H1 (cell line): ENCODE results near the gene ENTREP3. TPM values are rescaled to one million over a fixed set of nuclear protein-coding genes. Genes with fewer than 3 reads are reported as not detected.

ENCODE experiments used
- CTCF ChIA-PET: fragments of 300-600 bp; sonication (Branson Sonifier 250); formaldehyde crosslinking; loops from one replicate; lab custom pipeline; 2021; ENCODE audit not compliant: partially characterized antibody; lab: Charles Lee
- POLR2A ChIA-PET: fragments of 300-600 bp; sonication (Branson Sonifier 250); formaldehyde crosslinking; loops from one replicate; lab custom pipeline; 2021; ENCODE audit warnings: inconsistent platforms; ENCODE audit not compliant: partially characterized antibody; lab: Charles Lee
- DNase-seq, 2 experiments: peaks; one replicate each; pipeline versions ENCODE4 v3.0.0 to v3.0.0-alpha.2; 2010 to 2022; ENCODE audit warnings: low spot score in 2 of 2, low read depth in 1 of 2, mixed read lengths in 1 of 2
- FAIRE-seq: peaks from 2 replicates; lab custom pipeline; 2011; peaks lifted over from hg19 to GRCh38; lab: Jason Lieb, UNC
- H2AFZ ChIP-seq: 2 replicates; pipeline ENCODE4 v1.8.1; 2012; ENCODE audit warnings: low read length, inconsistent platforms
- H2AK5ac ChIP-seq: 2 replicates; pipeline ENCODE4 v1.6.1; 2013; ENCODE audit warnings: low read depth, low read length
- H2BK120ac ChIP-seq: replicated peaks from 2 replicates; pipeline ENCODE3; 2013; ENCODE audit warnings: low read depth, low read length, inconsistent platforms
- H2BK12ac ChIP-seq: 2 replicates; pipeline ENCODE4 v1.6.1; 2013; ENCODE audit warnings: low read depth, low read length
- H2BK15ac ChIP-seq: 2 replicates; pipeline ENCODE4 v1.6.1; 2013; ENCODE audit warnings: low read length
- H2BK20ac ChIP-seq: 2 replicates; pipeline ENCODE4 v1.6.1; 2013; ENCODE audit warnings: low read length
- H2BK5ac ChIP-seq: 2 replicates; pipeline ENCODE4 v1.6.1; 2013; ENCODE audit warnings: low read depth, low read length
- H3K14ac ChIP-seq: 2 replicates; pipeline ENCODE4 v1.6.1; 2013; ENCODE audit warnings: inconsistent platforms; ENCODE audit not compliant: insufficient read length
- H3K18ac ChIP-seq: 2 replicates; pipeline ENCODE4 v1.6.1; 2013; ENCODE audit warnings: low read length; ENCODE audit errors: extremely low read depth
- H3K23ac ChIP-seq: 2 replicates; pipeline ENCODE4 v1.6.1; 2013; ENCODE audit warnings: inconsistent platforms; ENCODE audit not compliant: insufficient read length
- H3K23me2 ChIP-seq: 2 replicates; pipeline ENCODE4 v1.6.1; 2013; ENCODE audit warnings: low read depth, low read length
- H3K27ac ChIP-seq: 2 replicates; pipeline ENCODE4 v1.6.1; 2011; ENCODE audit warnings: low read depth, low read length, inconsistent platforms
- H3K27me3 ChIP-seq, 4 experiments: replicated peaks in 1 of 4; 1 replicate in 1 of 4; 2 replicates in 3 of 4; pipeline versions ENCODE4 v1.6.1 to v1.8.1; 2011 to 2013; ENCODE audit warnings: low read length in 3 of 4, mild to moderate bottlenecking in 3 of 4, inconsistent platforms in 2 of 4, mixed read lengths in 2 of 4, moderate library complexity in 1 of 4; ENCODE audit not compliant: control insufficient read depth in 3 of 4, insufficient read depth in 3 of 4; ENCODE audit errors: extremely low read depth in 1 of 4
- H3K36me3 ChIP-seq, 4 experiments: 2 replicates each; pipeline versions ENCODE4 v1.6.1 to v1.8.1; 2011 to 2013; ENCODE audit warnings: mild to moderate bottlenecking in 4 of 4, low read length in 3 of 4, moderate library complexity in 2 of 4, control low read depth in 1 of 4, inconsistent platforms in 1 of 4; ENCODE audit not compliant: insufficient read depth in 4 of 4, control insufficient read depth in 2 of 4
- H3K4ac ChIP-seq: replicated peaks from 2 replicates; pipeline ENCODE3; 2013; ENCODE audit warnings: low read length, low read depth, mixed read lengths, inconsistent platforms; ENCODE audit not compliant: insufficient read length
- H3K4me1 ChIP-seq, 4 experiments: replicated peaks in 1 of 4; 1 replicate in 1 of 4; 2 replicates in 3 of 4; pipeline versions ENCODE4 v1.6.1 to v1.8.1; 2011 to 2013; ENCODE audit warnings: low read length in 3 of 4, inconsistent platforms in 2 of 4, mixed read lengths in 1 of 4; ENCODE audit not compliant: insufficient read depth in 4 of 4, control insufficient read depth in 3 of 4
- H3K4me2 ChIP-seq, 2 experiments: 2 replicates each; pipeline versions ENCODE4 v1.6.1 to v1.8.1; 2011 to 2013; ENCODE audit warnings: low read depth in 2 of 2, low read length in 2 of 2, control low read depth in 1 of 2, inconsistent platforms in 1 of 2, mild to moderate bottlenecking in 1 of 2; ENCODE audit not compliant: insufficient read depth in 1 of 2
- H3K4me3 ChIP-seq, 4 experiments: fragments of 200-600, 300-600 bp in 1 of 4; sonication (generic), shearing (Covaris generic), sonication (Bioruptor Twin) in 1 of 4; 2 replicates each; pipeline versions ENCODE4 v1.5.1 to v1.8.1; 2011 to 2016; ENCODE audit warnings: low read length in 4 of 4, low read depth in 3 of 4, control low read depth in 2 of 4, inconsistent platforms in 2 of 4, mild to moderate bottlenecking in 2 of 4, mixed read lengths in 1 of 4, moderate library complexity in 1 of 4; ENCODE audit not compliant: insufficient read depth in 2 of 4; ENCODE audit errors: extremely low read depth in 1 of 4
- H3K56ac ChIP-seq: replicated peaks from 2 replicates; pipeline ENCODE3; 2013; ENCODE audit warnings: low read depth, mild to moderate bottlenecking, mixed read lengths, low read length, inconsistent platforms; ENCODE audit not compliant: insufficient read length
- H3K79me1 ChIP-seq: 2 replicates; pipeline ENCODE4 v1.6.1; 2013; ENCODE audit warnings: low read depth, low read length, control low read depth
- H3K79me2 ChIP-seq, 2 experiments: 2 replicates each; pipeline versions ENCODE4 v1.6.1 to v1.8.1; 2012 to 2013; ENCODE audit warnings: low read length in 2 of 2, mild to moderate bottlenecking in 2 of 2, inconsistent platforms in 1 of 2; ENCODE audit not compliant: insufficient read depth in 2 of 2, control insufficient read depth in 1 of 2
- H3K9ac ChIP-seq, 4 experiments: replicated peaks in 1 of 4; 1 replicate in 1 of 4; 2 replicates in 3 of 4; pipeline versions ENCODE4 v1.6.1 to v1.8.1; 2011 to 2013; ENCODE audit warnings: low read depth in 3 of 4, low read length in 3 of 4, control low read depth in 2 of 4, mild to moderate bottlenecking in 2 of 4, moderate library complexity in 2 of 4, inconsistent platforms in 1 of 4; ENCODE audit errors: extremely low read depth in 1 of 4
- H3K9me3 ChIP-seq, 2 experiments: 2 replicates each; pipeline versions ENCODE4 v1.6.1 to v1.8.1; 2012 to 2013; ENCODE audit warnings: mild to moderate bottlenecking in 2 of 2, moderate library complexity in 2 of 2, control low read depth in 1 of 2, inconsistent platforms in 1 of 2, low read depth in 1 of 2, low read length in 1 of 2, mixed read lengths in 1 of 2; ENCODE audit not compliant: insufficient read depth in 2 of 2
- H4K20me1 ChIP-seq, 2 experiments: replicated peaks in 1 of 2; 2 replicates each; pipeline versions ENCODE3 to v1.8.1; 2011 to 2013; ENCODE audit warnings: inconsistent platforms in 2 of 2, low read length in 2 of 2, mild to moderate bottlenecking in 1 of 2; ENCODE audit not compliant: insufficient read depth in 2 of 2, control insufficient read depth in 1 of 2
- H4K5ac ChIP-seq: 2 replicates; pipeline ENCODE4 v1.6.1; 2013; ENCODE audit warnings: low read length, low read depth, mixed read lengths, inconsistent platforms; ENCODE audit not compliant: insufficient read length
- H4K8ac ChIP-seq: 2 replicates; pipeline ENCODE4 v1.8.0; 2013; ENCODE audit warnings: mild to moderate bottlenecking, moderate library complexity, low read length, inconsistent platforms; ENCODE audit not compliant: insufficient read depth; ENCODE audit errors: extremely low read depth
- H4K91ac ChIP-seq: replicated peaks from 2 replicates; pipeline ENCODE3; 2013; ENCODE audit warnings: low read length, mixed read lengths, inconsistent platforms; ENCODE audit not compliant: insufficient read length
- CTBP2 ChIP-seq: IDR thresholded peaks from 2 replicates; pipeline ENCODE4 v1.7.0; 2011; ENCODE audit warnings: borderline replicate concordance, mild to moderate bottlenecking, moderate library complexity, mixed read lengths, low read length; ENCODE audit not compliant: insufficient read depth, insufficient read length
- RFX5 ChIP-seq: IDR thresholded peaks from 2 replicates; pipeline ENCODE4 v1.6.1; 2011; ENCODE audit warnings: low read depth, low read length, improper control_type of control experiment, borderline replicate concordance
- SAP30 ChIP-seq: fragments of 300-600 bp; sonication (generic); IDR thresholded peaks from 2 replicates; pipeline ENCODE4 v1.7.1; 2012; ENCODE audit warnings: low read length, moderate library complexity, mild to moderate bottlenecking, inconsistent platforms; ENCODE audit not compliant: insufficient read depth, insufficient replicate concordance
- TBP ChIP-seq: IDR thresholded peaks from 2 replicates; pipeline ENCODE4 v1.6.1; 2011; ENCODE audit warnings: low read depth, low read length, improper control_type of control experiment
- WGBS, 2 experiments: shearing (Covaris generic) in 1 of 2; methylation state at CpG; one replicate each; pipeline versions ENCODE4 v1.1.6 to v1.1.7; 2013 to 2015; ENCODE audit warnings: low lambda C conversion rate in 2 of 2, mixed read lengths in 2 of 2, inconsistent platforms in 1 of 2, low coverage in 1 of 2, missing lambda C conversion rate in 1 of 2; ENCODE audit not compliant: insufficient replicate concordance in 2 of 2, insufficient coverage in 1 of 2, insufficient read length in 1 of 2; ENCODE audit errors: extremely low coverage in 1 of 2, missing lambda C conversion rate in 1 of 2; 5-methylcytosine and 5-hydroxymethylcytosine counted together
- polyA plus RNA-seq, 7 experiments: library from polyadenylated mRNA; depleted of rRNA in 3 of 7; stranded (reverse) in 5 of 7; unstranded in 2 of 7; fragments of >200 nt in 5 of 7; fragments of 200-250 nt in 2 of 7; gene quantifications; 1 replicate in 5 of 7; 2 replicates in 1 of 7; 4 replicates in 1 of 7; pipeline versions ENCODE4 v1.2.1 to v1.2.3, GENCODE V29; 2011 to 2013; ENCODE audit warnings: missing spikeins in 2 of 7, mixed read lengths in 2 of 7
- total RNA-seq: library from RNA; stranded (reverse); fragmentation: NEBNext Ultra II Directional; extraction: Animal tissue kit (Norgen Biotek cat#: 25700); gene quantifications from 2 replicates; pipeline ENCODE4 v1.2.1, GENCODE V29; 2021
- TF ChIP-seq, protein P1 (sequence below): IDR thresholded peaks from 2 replicates; pipeline ENCODE4 v1.6.1; 2011; ENCODE audit warnings: low read depth, mild to moderate bottlenecking, low read length; ENCODE audit not compliant: insufficient read depth

Gene ENTREP3
- total and polyA plus RNA-seq, 2 of the 8 experiments (the other 6 are each of a cell fraction or from before 2014, with no cell fraction given), result 22.8 to 52.2 TPM

DNA sequence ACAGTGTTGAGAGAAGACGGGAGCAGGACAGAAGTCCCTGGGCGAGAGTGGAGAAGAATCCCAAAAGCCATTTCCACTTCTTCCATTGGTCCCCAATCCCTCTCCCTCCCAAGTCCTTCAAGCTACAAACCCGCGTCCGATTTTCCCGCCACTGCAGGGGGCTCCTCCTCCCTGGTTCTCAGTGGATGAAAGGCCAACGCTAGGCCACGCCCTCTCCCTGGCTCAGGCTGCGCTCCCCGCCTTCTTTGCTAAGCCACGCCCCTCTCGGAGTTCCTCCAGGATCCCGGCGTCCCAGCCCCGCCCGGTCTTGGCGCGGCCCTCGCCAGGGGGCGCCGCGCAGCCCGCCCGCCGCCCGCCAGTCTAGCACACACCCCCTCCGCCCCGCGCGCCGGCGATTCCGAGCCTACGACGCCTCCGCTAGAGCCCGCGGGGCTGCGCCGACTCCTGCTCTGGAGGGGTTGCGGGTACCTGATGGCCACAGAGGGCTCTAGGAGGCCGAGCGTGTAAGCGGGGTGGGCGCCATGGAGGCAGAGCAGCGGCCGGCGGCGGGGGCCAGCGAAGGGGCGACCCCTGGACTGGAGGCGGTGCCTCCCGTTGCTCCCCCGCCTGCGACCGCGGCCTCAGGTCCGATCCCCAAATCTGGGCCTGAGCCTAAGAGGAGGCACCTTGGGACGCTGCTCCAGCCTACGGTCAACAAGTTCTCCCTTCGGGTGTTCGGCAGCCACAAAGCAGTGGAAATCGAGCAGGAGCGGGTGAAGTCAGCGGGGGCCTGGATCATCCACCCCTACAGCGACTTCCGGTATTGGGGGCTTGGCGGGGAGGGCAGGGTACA, 22.0 kb upstream of the ENTREP3 start, which contains the start of gene HCN3:
TSS of gene HCN3 (plus strand) at position 394 of the 832 bp plus-strand sequence. CDS start at position 522, 128 bp downstream.
- no peak within 1 kb of the TSS for H3K27ac ChIP-seq
- H4K91ac ChIP-seq, result no peak within 1 kb of the TSS
- WGBS, 2 experiments, result 3% methylated on average over 36 of the region's 68 CpGs; no CpG with 5 or more reads in 1 of the 2 experiments
- H3K56ac ChIP-seq, result no peak within 1 kb of the TSS
- H4K5ac ChIP-seq, result no peak within 1 kb of the TSS
- H3K9ac ChIP-seq, result peak within 1 kb of the TSS in 1 of 4 experiments; percentile 64; a peak in 1 of 7 replicates
- H3K4me3 ChIP-seq, result peak within 1 kb of the TSS; percentile 60 to 82 (median 76)
- peak within 1 kb of the TSS; percentile 23; the same call in 1 of the 2 replicates for H4K8ac ChIP-seq
- H2AK5ac ChIP-seq, result no peak within 1 kb of the TSS
- H2BK15ac ChIP-seq, result peak within 1 kb of the TSS; percentile 81; the same call in 1 of the 2 replicates
- H4K20me1 ChIP-seq, result peaks cover 2 to 3% of the 10 kb centered on the region in 2 experiments
- H3K9me3 ChIP-seq, result no peaks in the 10 kb centered on the region
- CTCF ChIA-PET, result interaction anchor here (0.6 to 8.4 kb wide), 16 partner anchors 9 to 409 kb away, joined by 3 to 79 read pairs (median 6); partner anchors contain the start of genes FDPS and RUSC1
- no peak within 1 kb of the TSS for H3K14ac ChIP-seq
- H3K79me2 ChIP-seq, result peaks cover 6 to 7% of the 10 kb centered on the region in 2 experiments; a peak in 3 of 4 replicates
- no peak within 1 kb of the TSS for H2BK5ac ChIP-seq
- no peaks in the 10 kb centered on the region for H3K36me3 ChIP-seq
- peaks cover 9 to 17% (median 13%) of the 10 kb centered on the region in 4 experiments for H3K4me1 ChIP-seq
- H3K23me2 ChIP-seq, result peaks cover 16% of the 10 kb centered on the region; the same call in 1 of the 2 replicates
- no peaks in the 10 kb centered on the region; the same call in 1 of the 2 replicates for H3K79me1 ChIP-seq
- H2BK12ac ChIP-seq, result 0 out of 2 replicates have a peak within 1 kb of the TSS, but pooled peaks have one; percentile 9
- DNase-seq (peak; percentile 95 to 100), FAIRE-seq (no peak)
- H3K4ac ChIP-seq, result no peak within 1 kb of the TSS
- H3K27me3 ChIP-seq, result peaks cover 0 to 3% (median 0%) of the 10 kb centered on the region in 4 experiments; a peak in 2 of 7 replicates
- POLR2A ChIA-PET, result interaction anchor here (0.9 to 2.1 kb wide), 21 partner anchors 10 to 83 kb away, joined by 3 to 10 read pairs (median 4); partner anchors contain the start of genes ENTREP3, FDPS, RUSC1 and SCAMP3
- H2AFZ ChIP-seq, result peak within 1 kb of the TSS; percentile 79; the same call in 1 of the 2 replicates
- H2BK120ac ChIP-seq, result no peak within 1 kb of the TSS
- H3K18ac ChIP-seq, result no peak within 1 kb of the TSS; the same call in 1 of the 2 replicates
- H2BK20ac ChIP-seq, result 0 out of 2 replicates have a peak within 1 kb of the TSS, but pooled peaks have one; percentile 72
- H3K4me2 ChIP-seq, result peak within 1 kb of the TSS; percentile 85 to 97
- no peak within 1 kb of the TSS for H3K23ac ChIP-seq
- TF ChIP-seq RFX5 (no peak), CTBP2 (no peak), SAP30 (no peak), TBP (no peak)
- TF ChIP-seq, protein P1, sequence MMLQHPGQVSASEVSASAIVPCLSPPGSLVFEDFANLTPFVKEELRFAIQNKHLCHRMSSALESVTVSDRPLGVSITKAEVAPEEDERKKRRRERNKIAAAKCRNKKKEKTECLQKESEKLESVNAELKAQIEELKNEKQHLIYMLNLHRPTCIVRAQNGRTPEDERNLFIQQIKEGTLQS, result no peak
